Sigmoid colon (tissue), 4 donors: Measurements from ENCODE around the gene SH3BP1.

Source experiments
- CTCF ChIP-seq, 4 experiments: fragments of 450-650 bp in 3 of 4; fragments of 200-600 bp in 1 of 4; IDR thresholded peaks; one replicate each; pipeline ENCODE4 v1.5.1; 2016 to 2019; ENCODE audit warnings: antibody characterized with exemption in 4 of 4, mild to moderate bottlenecking in 3 of 4, moderate library complexity in 2 of 4
- EP300 ChIP-seq, 4 donors: sonication (generic); formaldehyde crosslinking; IDR thresholded peaks; one replicate each; pipeline ENCODE4 v1.6.1; 2017; ENCODE audit warnings: antibody characterized with exemption in 4 of 4
- POLR2A ChIP-seq, 2 donors: fragments of 450-650 bp; IDR thresholded peaks; one replicate each; pipeline ENCODE4 v1.6.1; 2016; ENCODE audit warnings: antibody characterized with exemption in 2 of 2, mild to moderate bottlenecking in 2 of 2, moderate library complexity in 2 of 2
- POLR2AphosphoS5 ChIP-seq, 4 donors: sonication (generic); formaldehyde crosslinking; IDR thresholded peaks; one replicate each; pipeline ENCODE4 v1.6.1; 2017; ENCODE audit warnings: antibody characterized with exemption in 4 of 4

DNA sequence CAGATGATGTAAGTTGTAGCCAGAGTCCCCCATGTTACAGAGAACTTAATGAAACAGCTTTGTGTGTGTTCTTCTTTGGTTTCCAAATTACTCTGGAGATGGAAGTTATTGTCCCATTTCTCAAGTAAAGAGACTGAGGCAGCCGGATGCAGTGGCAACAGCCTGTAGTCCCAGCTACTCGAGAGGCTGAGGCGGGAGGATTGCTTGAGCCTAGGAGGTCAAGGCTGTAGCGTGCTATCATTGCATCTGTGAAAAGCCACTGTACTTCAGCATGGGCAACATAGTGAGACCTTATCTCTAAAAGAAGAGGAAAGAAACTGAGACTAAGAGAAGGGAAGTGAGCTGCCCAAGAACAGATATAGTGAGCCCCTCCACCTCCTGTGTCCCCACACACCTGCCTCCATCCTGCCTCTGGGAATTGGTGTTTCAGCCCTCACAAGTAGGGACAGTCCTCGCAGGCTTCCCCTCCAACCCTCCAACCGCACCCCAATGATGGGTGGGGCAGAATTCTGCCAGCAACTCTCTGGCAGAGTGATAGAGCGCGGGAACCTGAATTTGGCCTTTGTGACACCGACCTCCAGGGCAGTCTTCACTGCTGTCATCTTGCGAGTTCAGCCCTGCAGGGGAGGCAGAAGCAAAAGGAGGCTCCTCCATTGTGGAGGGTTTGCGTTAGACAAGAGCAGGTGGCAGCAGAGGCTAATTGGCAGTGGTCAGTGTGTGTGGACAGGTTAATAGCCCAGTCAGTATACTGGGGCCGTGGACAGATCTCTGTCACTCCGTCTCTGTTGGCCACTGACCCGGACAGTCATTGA, 20.6 kb downstream of the SH3BP1 start:
- no peak for TF ChIP-seq EP300 (IDR thresholded peaks at IDR 0.05)
- no peak for TF ChIP-seq CTCF (IDR thresholded peaks at IDR 0.05)
- no peak for TF ChIP-seq POLR2A (IDR thresholded peaks at IDR 0.05)
- TF ChIP-seq POLR2AphosphoS5 (IDR thresholded peaks at IDR 0.05): no peak
